Thyroid gland (tissue), 4 donors: ENCODE data around the gene GNG12.

Experiments used
- POLR2A ChIP-seq, 2 donors: fragments of 450-650 bp; IDR thresholded peaks; one replicate each; pipeline ENCODE4 v1.6.1; 2017; ENCODE audit warnings: antibody characterized with exemption in 2 of 2, mild to moderate bottlenecking in 2 of 2, moderate library complexity in 1 of 2
- TF ChIP-seq, protein P1 (sequence below), 6 experiments: fragments of 200-600 bp in 3 of 6; fragments of 450-650 bp in 3 of 6; sonication (generic) in 3 of 6; IDR thresholded peaks; one replicate each; pipeline ENCODE4 v1.5.1; 2016 to 2019; ENCODE audit warnings: antibody characterized with exemption in 6 of 6, mild to moderate bottlenecking in 2 of 6, inconsistent platforms in 1 of 6, moderate library complexity in 1 of 6

DNA sequence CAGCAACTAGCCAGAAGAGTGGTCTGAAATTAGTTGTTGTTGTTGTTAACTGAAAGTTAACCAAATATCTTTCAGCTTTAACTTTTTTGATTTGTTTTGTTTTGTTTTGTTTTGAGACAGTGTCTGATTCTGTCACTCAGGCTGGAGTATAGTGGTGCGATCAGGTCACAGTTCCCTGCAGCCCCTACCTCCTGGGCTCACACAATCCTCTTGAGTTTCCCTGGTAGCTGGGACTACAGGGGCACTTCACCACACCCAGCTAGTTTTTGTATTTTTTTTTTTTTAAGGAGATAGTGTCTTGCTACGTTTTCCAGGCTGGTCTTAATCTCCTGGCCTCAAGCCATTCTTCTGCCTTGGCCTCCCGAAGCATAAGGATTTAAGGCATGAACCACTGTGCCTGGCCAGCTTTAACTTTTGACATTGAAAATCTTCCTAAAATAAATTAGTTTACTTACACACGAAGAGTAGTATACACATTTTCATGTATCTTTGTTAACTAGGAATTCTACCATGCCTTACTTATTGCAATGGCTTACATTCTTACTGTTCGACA lies 45.0 kb downstream of the GNG12 start:
- TF ChIP-seq POLR2A (IDR thresholded peaks at IDR 0.05): no peak
- TF ChIP-seq, protein P1, sequence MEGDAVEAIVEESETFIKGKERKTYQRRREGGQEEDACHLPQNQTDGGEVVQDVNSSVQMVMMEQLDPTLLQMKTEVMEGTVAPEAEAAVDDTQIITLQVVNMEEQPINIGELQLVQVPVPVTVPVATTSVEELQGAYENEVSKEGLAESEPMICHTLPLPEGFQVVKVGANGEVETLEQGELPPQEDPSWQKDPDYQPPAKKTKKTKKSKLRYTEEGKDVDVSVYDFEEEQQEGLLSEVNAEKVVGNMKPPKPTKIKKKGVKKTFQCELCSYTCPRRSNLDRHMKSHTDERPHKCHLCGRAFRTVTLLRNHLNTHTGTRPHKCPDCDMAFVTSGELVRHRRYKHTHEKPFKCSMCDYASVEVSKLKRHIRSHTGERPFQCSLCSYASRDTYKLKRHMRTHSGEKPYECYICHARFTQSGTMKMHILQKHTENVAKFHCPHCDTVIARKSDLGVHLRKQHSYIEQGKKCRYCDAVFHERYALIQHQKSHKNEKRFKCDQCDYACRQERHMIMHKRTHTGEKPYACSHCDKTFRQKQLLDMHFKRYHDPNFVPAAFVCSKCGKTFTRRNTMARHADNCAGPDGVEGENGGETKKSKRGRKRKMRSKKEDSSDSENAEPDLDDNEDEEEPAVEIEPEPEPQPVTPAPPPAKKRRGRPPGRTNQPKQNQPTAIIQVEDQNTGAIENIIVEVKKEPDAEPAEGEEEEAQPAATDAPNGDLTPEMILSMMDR (IDR thresholded peaks at IDR 0.05): no peak
